H9 (cell line): ENCODE measurements around the gene SGSM2. TPM values are rescaled to one million over a fixed set of nuclear protein-coding genes. Genes with fewer than 3 reads are reported as not detected.
"Not testable (repeated sequence)": the region's sequence is repeated elsewhere in the genome, so short reads cannot be mapped to it uniquely, and the experiment has no call there.

Source experiments
- DNase-seq: peaks from one replicate; pipeline ENCODE4 v3.0.0-alpha.2; 2017
- H2AFZ ChIP-seq: one replicate; pipeline ENCODE4 v1.6.1; 2013; ENCODE audit warnings: mild to moderate bottlenecking, low read length, control low read depth, moderate library complexity
- H2AK5ac ChIP-seq: 2 replicates; pipeline ENCODE4 v1.6.1; 2013; ENCODE audit warnings: low read length, control low read depth, mixed read lengths; ENCODE audit not compliant: insufficient read length
- H2BK120ac ChIP-seq: one replicate; pipeline ENCODE4 v1.6.1; 2013; ENCODE audit warnings: low read depth, mild to moderate bottlenecking, low read length, control low read depth, inconsistent platforms; ENCODE audit not compliant: poor library complexity, severe bottlenecking
- H2BK12ac ChIP-seq: 2 replicates; pipeline ENCODE4 v1.6.1; 2013; ENCODE audit warnings: low read length, control low read depth, mixed read lengths, low read depth; ENCODE audit not compliant: insufficient read length
- H2BK15ac ChIP-seq: 2 replicates; pipeline ENCODE4 v1.6.1; 2013; ENCODE audit warnings: low read depth, low read length, control low read depth
- H2BK20ac ChIP-seq: one replicate; pipeline ENCODE4 v1.6.1; 2013; ENCODE audit warnings: low read depth, mild to moderate bottlenecking, low read length, control low read depth, inconsistent platforms; ENCODE audit not compliant: poor library complexity, severe bottlenecking
- H2BK5ac ChIP-seq: 2 replicates; pipeline ENCODE4 v1.6.1; 2013; ENCODE audit warnings: low read length, control low read depth, mixed read lengths; ENCODE audit not compliant: insufficient read length
- H3K14ac ChIP-seq: 2 replicates; pipeline ENCODE4 v1.6.1; 2013; ENCODE audit warnings: low read length, control low read depth; ENCODE audit not compliant: insufficient read depth
- H3K18ac ChIP-seq: 2 replicates; pipeline ENCODE4 v1.6.1; 2013; ENCODE audit warnings: low read depth, mild to moderate bottlenecking, mixed read lengths, low read length, control low read depth; ENCODE audit not compliant: insufficient read length
- H3K23ac ChIP-seq: 2 replicates; pipeline ENCODE4 v1.6.1; 2013; ENCODE audit warnings: low read length, control low read depth, mixed read lengths, low read depth; ENCODE audit not compliant: insufficient read length
- H3K23me2 ChIP-seq: 2 replicates; pipeline ENCODE4 v1.6.1; 2013; ENCODE audit warnings: low read depth, mild to moderate bottlenecking, mixed read lengths, low read length, control low read depth; ENCODE audit not compliant: insufficient read length, poor library complexity, severe bottlenecking
- H3K27ac ChIP-seq: 2 replicates; pipeline ENCODE4 v1.5.1; 2013; ENCODE audit warnings: low read length, control low read depth, mixed read lengths, low read depth; ENCODE audit not compliant: insufficient read length
- H3K27me3 ChIP-seq: 2 replicates; pipeline ENCODE4 v1.6.1; 2013; ENCODE audit warnings: low read length, control low read depth, inconsistent platforms; ENCODE audit not compliant: insufficient read depth
- H3K4ac ChIP-seq: 2 replicates; pipeline ENCODE4 v1.6.1; 2013; ENCODE audit warnings: low read depth, mild to moderate bottlenecking, control low read depth, inconsistent platforms, low read length, moderate library complexity
- H3K4me1 ChIP-seq: 2 replicates; pipeline ENCODE4 v1.6.1; 2013; ENCODE audit warnings: low read length, control low read depth, inconsistent platforms; ENCODE audit not compliant: insufficient read depth
- H3K4me2 ChIP-seq: 2 replicates; pipeline ENCODE4 v1.6.1; 2013; ENCODE audit warnings: low read length, control low read depth, mixed read lengths; ENCODE audit not compliant: insufficient read length, insufficient read depth
- H3K56ac ChIP-seq: 2 replicates; pipeline ENCODE4 v1.6.1; 2013; ENCODE audit warnings: low read depth, mild to moderate bottlenecking, mixed read lengths, low read length, control low read depth; ENCODE audit not compliant: insufficient read length
- H3K79me1 ChIP-seq: 2 replicates; pipeline ENCODE4 v1.6.1; 2013; ENCODE audit warnings: low read depth, mild to moderate bottlenecking, moderate library complexity, low read length, control low read depth, inconsistent platforms; ENCODE audit not compliant: insufficient read depth, poor library complexity, severe bottlenecking
- H3K79me2 ChIP-seq: 2 replicates; pipeline ENCODE4 v1.6.1; 2013; ENCODE audit warnings: low read length, control low read depth, inconsistent platforms; ENCODE audit not compliant: insufficient read depth
- H3K9ac ChIP-seq: 2 replicates; pipeline ENCODE4 v1.6.1; 2013; ENCODE audit warnings: low read length, control low read depth, mixed read lengths; ENCODE audit not compliant: insufficient read length; ENCODE audit errors: extremely low read depth
- H3K9me3 ChIP-seq: one replicate; pipeline ENCODE4 v1.6.1; 2013; ENCODE audit warnings: low read depth, low read length, inconsistent platforms; ENCODE audit not compliant: control insufficient read depth
- H3T11ph ChIP-seq: one replicate; pipeline ENCODE4 v1.6.1; 2013; ENCODE audit warnings: mild to moderate bottlenecking, low read length, control low read depth, inconsistent platforms
- H4K20me1 ChIP-seq: one replicate; pipeline ENCODE4 v1.6.1; 2013; ENCODE audit not compliant: control insufficient read depth, insufficient read length, insufficient read depth
- H4K5ac ChIP-seq: 2 replicates; pipeline ENCODE4 v1.6.1; 2013; ENCODE audit warnings: low read depth, mild to moderate bottlenecking, mixed read lengths, low read length, control low read depth; ENCODE audit not compliant: insufficient read length
- H4K8ac ChIP-seq: replicated peaks from 2 replicates; pipeline ENCODE4 v1.6.1; 2013; ENCODE audit warnings: low read length, control low read depth, mixed read lengths, low read depth; ENCODE audit not compliant: insufficient read length
- H4K91ac ChIP-seq: 2 replicates; pipeline ENCODE4 v1.6.1; 2013; ENCODE audit warnings: low read depth, mild to moderate bottlenecking, moderate library complexity, mixed read lengths, low read length, control low read depth; ENCODE audit not compliant: insufficient read length
- H3K27ac Mint-ChIP-seq, 3 experiments: 2 replicates in 2 of 3; 3 replicates in 1 of 3; pipeline ENCODE4 v1.8.0; 2020 to 2021; ENCODE audit warnings: mixed read lengths in 3 of 3, mild to moderate bottlenecking in 1 of 3, moderate library complexity in 1 of 3
- H3K27me3 Mint-ChIP-seq: 2 replicates; pipeline ENCODE4 v1.8.0; 2021; ENCODE audit warnings: low read depth, mild to moderate bottlenecking, moderate library complexity, mixed read lengths
- H3K36me3 Mint-ChIP-seq, 3 experiments: 2 replicates in 2 of 3; 3 replicates in 1 of 3; pipeline ENCODE4 v1.8.0; 2020 to 2021; ENCODE audit warnings: low read depth in 3 of 3, mixed read lengths in 3 of 3; ENCODE audit not compliant: insufficient read depth in 1 of 3
- H3K4me1 Mint-ChIP-seq, 2 experiments: 2 replicates each; pipeline ENCODE4 v1.8.0; 2020; ENCODE audit warnings: mixed read lengths in 2 of 2
- H3K4me3 Mint-ChIP-seq, 2 experiments: 2 replicates in 1 of 2; 3 replicates in 1 of 2; pipeline ENCODE4 v1.8.0; 2020 to 2021; ENCODE audit warnings: mild to moderate bottlenecking in 2 of 2, mixed read lengths in 2 of 2, moderate library complexity in 1 of 2
- H3K9me3 Mint-ChIP-seq, 2 experiments: 2 replicates in 1 of 2; 3 replicates in 1 of 2; pipeline ENCODE4 v1.8.0; 2020; ENCODE audit warnings: mild to moderate bottlenecking in 2 of 2, mixed read lengths in 2 of 2, moderate library complexity in 1 of 2
- WGBS: extraction: QIAGEN DNeasy Blood & Tissue Kit; methylation state at CpG from one replicate; pipeline ENCODE4 v1.1.7; 2013; ENCODE audit warnings: missing lambda C conversion rate, low lambda C conversion rate, mixed read lengths; ENCODE audit not compliant: insufficient read length; ENCODE audit errors: extremely low coverage; 5-methylcytosine and 5-hydroxymethylcytosine counted together
- total RNA-seq: library from RNA; stranded (reverse); gene quantifications from 2 replicates; pipeline ENCODE4 v1.2.1, GENCODE V29; 2021
- TF ChIP-seq, protein P1 (sequence below): fragments of 200-600 bp; sonication (generic); conservative IDR thresholded peaks from 3 replicates; pipeline ENCODE4 v1.8.0; 2021; ENCODE audit warnings: antibody characterized with exemption, mild to moderate bottlenecking

SGSM2 gene
- total RNA-seq, 1 experiment from 2014 or later = 45.6 TPM

DNA sequence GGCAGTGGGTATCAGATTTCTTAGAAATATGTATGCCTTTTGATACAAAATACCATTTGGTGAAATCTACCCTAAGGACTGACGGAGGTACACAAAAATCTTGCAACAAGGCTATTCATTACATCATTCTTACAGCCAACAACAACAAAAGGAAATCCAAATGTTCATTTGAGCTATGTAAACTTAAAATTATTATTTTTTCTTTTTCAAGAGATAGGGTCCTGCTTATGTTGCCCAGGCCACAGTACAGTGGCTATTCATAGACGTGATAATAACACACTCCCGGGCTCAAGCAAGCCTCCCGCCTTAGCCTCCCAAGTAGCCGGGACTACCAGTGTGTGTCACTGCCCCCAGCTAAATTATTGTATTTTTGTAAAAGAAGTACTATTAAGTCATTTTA lies 24.6 kb upstream of the SGSM2 start:
- Histone ChIP-seq H4K8ac (no peak overlapping the region), H2BK15ac (no peak overlapping the region), H3K27ac (no peak overlapping the region), H3K9ac (no peak overlapping the region), H4K20me1 (no peaks in the 10 kb centered on the region), H3K18ac (no peak overlapping the region), H2BK12ac (no peak overlapping the region), H3K23ac (no peak overlapping the region), H3K4me1 (no peaks in the 10 kb centered on the region), H3K79me2 (no peaks in the 10 kb centered on the region), H2BK20ac (no peak overlapping the region), H3K14ac (no peak overlapping the region), H3K23me2 (no peaks in the 10 kb centered on the region), H4K91ac (no peak overlapping the region), H3K9me3 (no peaks in the 10 kb centered on the region), H2AFZ (no peak overlapping the region), H3K4me2 (no peak overlapping the region), H3K4ac (no peak overlapping the region), H4K5ac (no peak overlapping the region), H3K56ac (no peak overlapping the region), H2AK5ac (no peak overlapping the region), H3K79me1 (no peaks in the 10 kb centered on the region), H3T11ph (no peak overlapping the region), H2BK120ac (no peak overlapping the region), H2BK5ac (no peak overlapping the region), H3K27me3 (no peaks in the 10 kb centered on the region)
- TF ChIP-seq, protein P1, sequence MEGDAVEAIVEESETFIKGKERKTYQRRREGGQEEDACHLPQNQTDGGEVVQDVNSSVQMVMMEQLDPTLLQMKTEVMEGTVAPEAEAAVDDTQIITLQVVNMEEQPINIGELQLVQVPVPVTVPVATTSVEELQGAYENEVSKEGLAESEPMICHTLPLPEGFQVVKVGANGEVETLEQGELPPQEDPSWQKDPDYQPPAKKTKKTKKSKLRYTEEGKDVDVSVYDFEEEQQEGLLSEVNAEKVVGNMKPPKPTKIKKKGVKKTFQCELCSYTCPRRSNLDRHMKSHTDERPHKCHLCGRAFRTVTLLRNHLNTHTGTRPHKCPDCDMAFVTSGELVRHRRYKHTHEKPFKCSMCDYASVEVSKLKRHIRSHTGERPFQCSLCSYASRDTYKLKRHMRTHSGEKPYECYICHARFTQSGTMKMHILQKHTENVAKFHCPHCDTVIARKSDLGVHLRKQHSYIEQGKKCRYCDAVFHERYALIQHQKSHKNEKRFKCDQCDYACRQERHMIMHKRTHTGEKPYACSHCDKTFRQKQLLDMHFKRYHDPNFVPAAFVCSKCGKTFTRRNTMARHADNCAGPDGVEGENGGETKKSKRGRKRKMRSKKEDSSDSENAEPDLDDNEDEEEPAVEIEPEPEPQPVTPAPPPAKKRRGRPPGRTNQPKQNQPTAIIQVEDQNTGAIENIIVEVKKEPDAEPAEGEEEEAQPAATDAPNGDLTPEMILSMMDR = no peak
- no peaks in the 10 kb centered on the region; a peak in 1 of 7 replicates for H3K36me3 Mint-ChIP-seq
- H3K27me3 Mint-ChIP-seq = no peaks in the 10 kb centered on the region
- no peak overlapping the region for H3K27ac Mint-ChIP-seq
- no peak overlapping the region for H3K4me3 Mint-ChIP-seq
- no peaks in the 10 kb centered on the region for H3K9me3 Mint-ChIP-seq
- no peaks in the 10 kb centered on the region for H3K4me1 Mint-ChIP-seq
- no CpG with 5 or more reads among the region's 5 CpGs for WGBS
- DNase-seq = no peak

DNA sequence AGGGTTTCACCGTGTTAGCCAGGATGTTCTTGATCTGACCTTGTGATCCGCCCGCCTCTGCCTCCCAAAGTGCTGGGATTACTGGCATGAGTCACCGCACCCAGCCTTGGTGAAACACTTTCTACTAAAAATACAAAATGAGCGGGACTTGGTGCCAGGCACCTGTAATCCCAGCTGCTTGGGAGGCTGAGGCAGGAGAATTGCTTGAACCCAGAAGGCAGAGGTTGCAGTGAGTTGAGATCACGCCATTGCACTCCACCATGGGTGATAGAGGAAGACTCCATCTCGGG lies 20.4 kb upstream of the SGSM2 start:
- H2BK20ac ChIP-seq, H3K4me3 Mint-ChIP-seq, H3K56ac ChIP-seq, H4K91ac ChIP-seq, H3T11ph ChIP-seq, H3K4ac ChIP-seq, H3K79me2 ChIP-seq, H4K5ac ChIP-seq, H3K23me2 ChIP-seq, H2BK120ac ChIP-seq, H4K8ac ChIP-seq, H3K27ac ChIP-seq, H3K14ac ChIP-seq, H3K27me3 ChIP-seq, H3K9me3 ChIP-seq, H2BK5ac ChIP-seq, H3K18ac ChIP-seq, H3K4me2 ChIP-seq, H2BK12ac ChIP-seq, H3K36me3 Mint-ChIP-seq, H2AFZ ChIP-seq, H3K23ac ChIP-seq, H3K79me1 ChIP-seq, H3K27me3 Mint-ChIP-seq, H4K20me1 ChIP-seq, H3K9ac ChIP-seq, H2BK15ac ChIP-seq, DNase-seq, H3K4me1 ChIP-seq, H3K9me3 Mint-ChIP-seq, H3K4me1 Mint-ChIP-seq, H2AK5ac ChIP-seq, H3K27ac Mint-ChIP-seq: not testable (repeated sequence)
- no CpG with 5 or more reads among the region's 7 CpGs for WGBS
